ENCODE results near the gene UPK1A. TPM values are rescaled to one million over a fixed set of nuclear protein-coding genes. Genes with fewer than 3 reads are reported as not detected.
A peak's percentile ranks its signal among the peaks of the same experiment; 100 is the strongest.

Gene UPK1A
- total and polyA plus RNA-seq, 10 of the 15 experiments (the other 5 are each of a cell fraction or from before 2014, with no cell fraction given): 0.15 to 1.9 (median 0.26) TPM; not detected in 7

DNA sequence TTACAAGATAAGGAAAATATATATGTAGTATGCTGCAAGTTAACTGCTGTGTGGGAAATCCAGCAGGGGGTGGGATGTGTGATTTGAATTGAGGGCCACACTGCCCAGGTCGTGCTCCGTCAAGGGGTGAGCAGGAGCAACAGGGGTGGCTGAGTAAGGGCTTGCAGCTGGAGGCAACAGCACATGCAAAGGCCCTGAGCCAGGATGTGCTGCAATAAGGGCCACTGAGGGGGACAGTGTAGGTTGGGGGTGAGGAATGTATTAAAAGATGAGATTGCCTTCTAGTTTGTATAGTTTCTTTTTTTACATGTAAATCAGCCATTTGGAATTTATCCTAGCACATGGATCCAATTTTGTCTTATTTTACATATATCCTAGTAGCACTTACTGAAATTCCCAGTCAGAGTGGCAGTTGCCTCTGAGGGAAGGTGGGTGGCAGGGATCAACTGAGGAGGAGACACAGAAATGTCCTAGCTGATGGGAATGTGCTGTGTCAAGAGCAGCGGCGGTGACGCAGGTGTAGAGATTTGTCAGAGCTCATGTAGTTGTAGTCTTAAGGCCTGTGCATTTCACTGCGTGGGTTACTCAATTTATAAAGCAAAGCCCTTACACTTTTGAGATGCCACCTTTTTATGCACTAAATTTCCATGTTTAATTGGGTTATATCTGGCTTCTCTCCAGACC is 42.8 kb upstream of the UPK1A start:
- H3K4me2 ChIP-seq (ENCODE audit: control insufficient read depth, insufficient read depth): no peak overlapping the region
- intact Hi-C loops (cut with micrococcal nuclease; ENCODE audit: unreplicated experiment) (no loop called here), in situ Hi-C loops (cut with MboI) (no loop called here)
- H4K20me1 ChIP-seq (ENCODE audit: control insufficient read depth, insufficient read depth): no peaks in the 10 kb centered on the region
- H2AFZ ChIP-seq (ENCODE audit: control insufficient read depth, low read depth, low read length): no peak overlapping the region
- FAIRE-seq: no peak
- no peak for TF ChIP-seq BACH1 (IDR thresholded peaks at IDR 0.05; ENCODE audit: borderline replicate concordance)
- no peak overlapping the region for H3K9ac ChIP-seq (ENCODE audit: control insufficient read depth, insufficient read depth, low read length)
- no peaks in the 10 kb centered on the region for H3K27me3 ChIP-seq (replicated peaks in 1 of 2; ENCODE audit: control insufficient read depth in 2 of 2, insufficient read depth in 2 of 2, low read length in 1 of 2)
- H3K36me3 ChIP-seq (ENCODE audit: control insufficient read depth in 2 of 2, insufficient read depth in 2 of 2, low read length in 1 of 2): no peaks in the 10 kb centered on the region; a peak in 1 of 4 replicates
- RAD21 ChIA-PET (ENCODE audit: unreplicated experiment): no interaction called here
- SMC1A ChIA-PET (ENCODE audit: uncharacterized antibody, unreplicated experiment): interaction anchor here (0.6 to 0.9 kb wide), 2 partner anchors 11 to 40 kb away, joined by 3 to 4 read pairs; partner anchors contain the start of gene HAUS5
- H3K79me2 ChIP-seq (ENCODE audit: control insufficient read depth, insufficient read depth, low read length): no peaks in the 10 kb centered on the region; the same call in 1 of the 2 replicates
- ATAC-seq: no peak
- TSS peak; percentile 61 for BruUV-seq (replicated peaks)
- no peaks in the 10 kb centered on the region for H3K4me1 ChIP-seq (ENCODE audit: control insufficient read depth, insufficient read depth, low read length)
- POLR2A ChIA-PET: interaction anchor here (0.6 kb wide), 1 partner anchor 389 kb away, joined by 3 read pairs; no protein-coding TSS in a partner anchor
- WGBS (ENCODE audit: insufficient coverage, insufficient replicate concordance, low lambda C conversion rate, missing lambda C conversion rate): 90% methylated on average over 6 of the region's 6 CpGs
- DNase-seq (ENCODE audit: low read depth, low spot score): no peak
- no peaks in the 10 kb centered on the region for H3K9me3 ChIP-seq (replicated peaks; ENCODE audit: control insufficient read depth, insufficient read depth, low read length)
- H3K27ac ChIP-seq (ENCODE audit: control insufficient read depth, insufficient read depth): no peak overlapping the region
- CTCF ChIA-PET: interaction anchor here (0.9 kb wide), 1 partner anchor 75 kb away, joined by 3 read pairs; no protein-coding TSS in a partner anchor
- no peak overlapping the region for H3K4me3 ChIP-seq

GRCh38 chr19:35628264-35628564 is 38.1 kb upstream of the UPK1A start:
- ATAC-seq: peak; percentile 52
- WGBS (ENCODE audit: insufficient coverage, insufficient replicate concordance, low lambda C conversion rate, missing lambda C conversion rate): 59% methylated on average over 9 of the region's 9 CpGs
- Histone ChIP-seq H4K20me1 (ENCODE audit: control insufficient read depth, insufficient read depth) (no peaks in the 10 kb centered on the region), H3K4me2 (ENCODE audit: control insufficient read depth, insufficient read depth) (peak overlapping the region; percentile 94), H3K4me3 (peak overlapping the region; percentile 84), H3K79me2 (ENCODE audit: control insufficient read depth, insufficient read depth, low read length) (peaks cover 10% of the 10 kb centered on the region), H2AFZ (ENCODE audit: control insufficient read depth, low read depth, low read length) (peak overlapping the region; percentile 82), H3K36me3 (ENCODE audit: control insufficient read depth in 2 of 2, insufficient read depth in 2 of 2, low read length in 1 of 2) (peaks cover 2 to 4% of the 10 kb centered on the region in 2 experiments; a peak in 1 of 4 replicates), H3K9me3 (replicated peaks; ENCODE audit: control insufficient read depth, insufficient read depth, low read length) (no peaks in the 10 kb centered on the region), H3K9ac (ENCODE audit: control insufficient read depth, insufficient read depth, low read length) (peak overlapping the region; percentile 91), H3K27me3 (replicated peaks in 1 of 2; ENCODE audit: control insufficient read depth in 2 of 2, insufficient read depth in 2 of 2, low read length in 1 of 2) (no peaks in the 10 kb centered on the region), H3K4me1 (ENCODE audit: control insufficient read depth, insufficient read depth, low read length) (no peaks in the 10 kb centered on the region; the same call in 1 of the 2 replicates), H3K27ac (ENCODE audit: control insufficient read depth, insufficient read depth) (peak overlapping the region; percentile 81)
- intact Hi-C loops (cut with micrococcal nuclease; ENCODE audit: unreplicated experiment): no loop called here
- no peak for DNase-seq (ENCODE audit: low read depth, low spot score)
- ChIA-PET CTCF (no interaction called here), RAD21 (ENCODE audit: unreplicated experiment) (no interaction called here), POLR2A (interaction anchor here (1.1 kb wide), 1 partner anchor 14 kb away, joined by 5 read pairs; the partner anchor contains the start of gene ETV2), SMC1A (ENCODE audit: uncharacterized antibody, unreplicated experiment) (no interaction called here)
- in situ Hi-C loops (cut with MboI): no loop called here
- TSS peak; percentile 100 for BruUV-seq (replicated peaks)
- peak; percentile 44 for FAIRE-seq
- TF ChIP-seq YY1 (IDR thresholded peaks at IDR 0.05; ENCODE audit: low read depth, low read length) (0 out of 2 replicates have a peak, but pooled peaks have one; percentile 11), IRF4 (IDR thresholded peaks at IDR 0.05; ENCODE audit: low read depth, low read length) (no peak), SMC3 (IDR thresholded peaks at IDR 0.05; ENCODE audit: borderline replicate concordance, low read length) (no peak)
